ACC112 (cell line): ENCODE measurements around the gene UBE2F.

ENCODE experiments used
- H2AFZ ChIP-seq: fragments of 200-600 bp; sonication (generic); one replicate; pipeline ENCODE4 v1.6.0; 2017; ENCODE audit warnings: antibody characterized with exemption, low read length; ENCODE audit not compliant: unreplicated experiment
- H3K27ac ChIP-seq: fragments of 200-600 bp; sonication (generic); 2 replicates; pipeline ENCODE4 v1.5.1; 2014; ENCODE audit warnings: low read depth, mild to moderate bottlenecking, antibody characterized with exemption, low read length, moderate library complexity
- H3K27me3 ChIP-seq: fragments of 200-600 bp; sonication (generic); 2 replicates; pipeline ENCODE4 v1.6.1; 2014; ENCODE audit warnings: mild to moderate bottlenecking, antibody characterized with exemption, low read length, moderate library complexity, mixed read lengths; ENCODE audit not compliant: insufficient read depth
- H3K36me3 ChIP-seq: fragments of 200-600 bp; sonication (generic); 2 replicates; pipeline ENCODE4 v1.6.1; 2016; ENCODE audit warnings: mild to moderate bottlenecking, antibody characterized with exemption, low read length, moderate library complexity, mixed read lengths; ENCODE audit not compliant: insufficient read depth
- H3K4me1 ChIP-seq: fragments of 200-600 bp; sonication (generic); one replicate; pipeline ENCODE4 v1.6.1; 2016; ENCODE audit warnings: low read length, mixed read lengths; ENCODE audit not compliant: insufficient read depth, unreplicated experiment, control insufficient read depth
- H3K4me3 ChIP-seq: fragments of 200-600 bp; sonication (generic); 2 replicates; pipeline ENCODE4 v1.5.1; 2014; ENCODE audit warnings: mild to moderate bottlenecking, low read depth, low read length
- H3K79me2 ChIP-seq: fragments of 200-600 bp; sonication (generic); one replicate; pipeline ENCODE4 v1.6.0; 2016; ENCODE audit warnings: low read length; ENCODE audit not compliant: control insufficient read depth, unreplicated experiment, insufficient read depth

Gene UBE2F

DNA sequence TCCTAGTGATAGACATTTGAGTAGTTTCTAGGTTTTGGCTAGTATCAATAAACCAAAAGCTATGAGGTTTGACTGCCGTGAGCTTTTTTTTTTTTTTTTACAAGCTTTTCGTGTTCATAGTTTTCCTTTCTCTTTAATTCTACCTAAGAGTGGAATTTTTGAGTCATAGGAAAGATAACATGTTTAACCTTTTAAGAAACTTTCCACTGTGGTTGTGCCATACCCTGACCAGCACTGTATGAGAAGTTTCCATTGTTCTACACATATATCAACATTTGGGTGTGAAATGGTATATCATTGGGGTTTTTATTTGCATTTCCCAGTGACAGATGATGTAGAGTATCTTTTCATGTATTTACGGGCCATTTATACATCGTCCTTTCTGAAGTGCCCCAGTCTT lies 31.7 kb downstream of the UBE2F start:
- Histone ChIP-seq H3K27ac (no peak overlapping the region), H3K79me2 (peaks cover 5% of the 10 kb centered on the region), H3K36me3 (peaks cover 9% of the 10 kb centered on the region), H3K4me3 (no peak overlapping the region), H2AFZ (no peak overlapping the region), H3K4me1 (no peaks in the 10 kb centered on the region), H3K27me3 (no peaks in the 10 kb centered on the region)

DNA sequence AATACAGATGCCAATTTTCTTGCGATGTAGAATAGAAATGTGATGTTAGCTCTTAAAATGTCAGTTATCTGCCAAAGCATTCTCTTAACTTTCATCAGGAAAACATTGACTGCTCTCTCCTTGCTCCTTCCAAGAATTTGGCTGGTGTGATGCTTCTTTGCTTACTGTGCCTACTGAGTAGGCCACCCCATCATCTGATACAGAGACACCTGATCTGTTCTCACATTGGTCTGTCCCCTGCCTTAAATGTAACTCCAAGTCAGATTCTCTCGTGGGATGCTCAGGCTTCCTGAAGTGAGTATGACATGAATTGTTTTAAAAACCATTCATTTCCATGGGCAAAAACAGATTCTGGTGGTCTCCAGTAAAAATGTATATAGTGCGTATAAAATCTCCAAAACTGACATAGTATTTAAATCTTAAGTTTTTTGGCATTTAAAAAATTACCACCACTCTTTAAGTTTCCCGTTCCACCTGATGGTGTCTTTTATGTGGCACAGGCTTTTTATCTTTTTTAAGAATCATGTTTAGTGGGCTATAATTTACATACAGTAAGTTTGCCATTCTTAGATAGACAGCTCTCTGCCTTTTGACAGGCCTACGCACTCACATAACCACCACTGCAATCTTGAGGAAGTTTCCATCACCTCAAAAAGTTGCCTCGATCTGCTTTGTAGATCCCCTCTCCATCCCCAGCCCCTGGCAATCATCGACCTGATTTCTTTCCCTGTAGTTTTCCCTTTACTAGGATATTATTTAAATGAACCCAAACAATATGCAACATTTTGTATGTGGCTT lies 36.6 kb downstream of the UBE2F start:
- H3K27me3 ChIP-seq, result no peaks in the 10 kb centered on the region

DNA sequence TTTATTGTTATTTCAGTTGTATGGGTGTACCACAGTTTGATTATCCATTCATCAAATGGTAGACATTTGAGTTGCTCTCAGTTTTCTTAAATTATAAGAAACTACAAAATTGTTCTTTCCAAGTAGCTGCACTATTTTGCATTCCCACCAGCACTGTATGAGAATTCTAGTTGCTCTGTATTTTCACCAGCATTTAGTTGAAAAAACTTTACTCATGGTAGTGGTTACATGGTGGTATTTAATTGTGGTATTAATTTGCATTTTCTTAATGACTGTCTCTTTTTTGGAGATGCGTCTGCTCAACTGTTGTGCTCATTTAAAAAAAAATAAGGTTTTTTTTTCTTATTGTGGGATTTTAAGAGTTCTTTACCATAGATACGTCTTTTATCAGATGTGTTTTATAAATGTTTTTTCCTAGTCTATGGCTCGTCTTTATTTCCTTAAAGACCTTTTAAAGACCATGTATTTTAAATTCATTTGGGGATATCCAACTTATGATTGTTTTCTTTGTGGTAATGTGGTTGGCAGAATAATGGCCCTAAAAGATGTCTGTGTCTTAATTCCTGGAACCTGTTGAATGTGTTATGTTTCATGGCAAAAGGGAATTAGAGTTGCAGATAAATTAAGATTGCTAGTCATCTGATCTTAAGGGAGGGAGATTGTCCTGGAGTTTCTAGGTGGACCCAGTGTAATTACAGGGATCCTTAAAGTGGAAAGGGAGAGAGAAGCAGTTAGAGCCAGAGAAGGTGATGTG lies 37.4 kb downstream of the UBE2F start:
- Histone ChIP-seq H2AFZ (no peak overlapping the region), H3K4me3 (no peak overlapping the region), H3K36me3 (peaks cover 9% of the 10 kb centered on the region), H3K4me1 (no peaks in the 10 kb centered on the region), H3K79me2 (peaks cover 5% of the 10 kb centered on the region), H3K27ac (no peak overlapping the region), H3K27me3 (no peaks in the 10 kb centered on the region)

More for the DNA sequence above, 36.6 kb downstream of the UBE2F start:
- Histone ChIP-seq H2AFZ (no peak overlapping the region), H3K36me3 (peaks cover 15% of the 10 kb centered on the region), H3K4me1 (no peaks in the 10 kb centered on the region), H3K27ac (no peak overlapping the region), H3K79me2 (peaks cover 9% of the 10 kb centered on the region), H3K4me3 (no peak overlapping the region)

DNA sequence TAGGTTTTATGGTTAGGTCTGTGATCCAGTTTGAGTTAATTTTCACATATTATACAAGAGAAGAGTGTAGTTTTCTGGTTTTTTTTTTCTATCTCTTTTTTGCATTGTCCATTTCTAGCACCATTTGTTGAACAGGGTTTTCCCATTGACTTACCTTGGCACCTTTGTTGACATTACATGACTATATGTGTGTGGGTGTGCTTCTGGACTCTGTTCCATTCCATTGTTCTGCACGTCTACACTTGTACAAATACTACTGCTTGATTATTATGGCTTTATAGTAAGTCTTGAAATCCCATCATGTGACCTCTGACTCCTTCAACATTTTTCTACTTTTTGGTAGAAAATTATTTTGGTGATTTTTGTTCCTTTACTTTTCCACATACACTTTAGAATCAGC lies 38.7 kb downstream of the UBE2F start:
- no peak overlapping the region for H3K4me3 ChIP-seq
- no peaks in the 10 kb centered on the region for H3K27me3 ChIP-seq
- H3K4me1 ChIP-seq, result no peaks in the 10 kb centered on the region
- peaks cover 6% of the 10 kb centered on the region; the same call in 1 of the 2 replicates for H3K36me3 ChIP-seq
- peaks cover 5% of the 10 kb centered on the region for H3K79me2 ChIP-seq
- no peak overlapping the region for H3K27ac ChIP-seq
- H2AFZ ChIP-seq, result no peak overlapping the region

DNA sequence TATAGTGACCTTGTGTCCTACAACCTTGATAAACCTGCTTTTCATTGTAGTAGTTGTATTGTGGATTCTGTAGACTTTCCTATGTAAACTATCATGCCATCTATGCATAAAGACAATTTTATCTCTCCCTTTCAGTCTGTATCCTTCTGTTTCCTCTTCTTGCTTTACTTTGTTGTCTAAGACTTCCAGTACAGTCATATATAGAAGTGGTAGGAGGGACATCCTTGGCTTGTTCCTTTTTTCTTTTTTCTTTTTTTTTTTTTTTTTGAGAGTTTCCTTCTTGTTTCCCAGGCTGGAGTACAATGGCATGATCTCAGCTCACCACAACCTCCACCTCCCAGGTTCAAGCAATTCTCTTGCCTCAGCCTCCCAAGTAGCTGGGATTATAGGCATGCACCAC lies 39.7 kb downstream of the UBE2F start:
- peaks cover 6% of the 10 kb centered on the region; the same call in 1 of the 2 replicates for H3K36me3 ChIP-seq
- peaks cover 5% of the 10 kb centered on the region for H3K79me2 ChIP-seq

DNA sequence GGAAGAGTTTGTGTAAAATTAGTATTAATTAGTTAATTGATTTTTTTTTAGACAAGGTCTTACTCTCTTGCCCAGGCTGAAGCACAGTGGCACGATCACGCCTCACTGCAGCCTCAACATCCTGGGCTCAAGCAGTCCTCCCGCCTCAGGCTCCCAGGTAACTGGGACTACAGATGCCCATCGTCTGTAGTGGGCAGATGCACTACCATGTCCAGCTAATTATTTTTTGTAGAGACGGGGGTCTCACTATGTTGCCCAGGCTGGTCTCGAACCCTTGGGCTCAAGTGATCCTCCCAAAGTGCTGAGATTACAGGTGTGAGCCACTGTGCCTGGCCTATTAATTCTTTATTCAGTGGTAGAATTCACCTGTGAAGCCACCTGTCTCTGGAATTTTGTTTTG lies 41.1 kb downstream of the UBE2F start:
- Histone ChIP-seq H2AFZ (no peak overlapping the region), H3K4me3 (no peak overlapping the region), H3K27ac (no peak overlapping the region), H3K4me1 (no peaks in the 10 kb centered on the region), H3K79me2 (peaks cover 5% of the 10 kb centered on the region), H3K27me3 (no peaks in the 10 kb centered on the region), H3K36me3 (peaks cover 6% of the 10 kb centered on the region; the same call in 1 of the 2 replicates)

More for the DNA sequence above, 39.7 kb downstream of the UBE2F start:
- Histone ChIP-seq H3K4me1 (no peaks in the 10 kb centered on the region), H3K4me3 (no peak overlapping the region), H3K27ac (no peak overlapping the region), H2AFZ (no peak overlapping the region), H3K27me3 (no peaks in the 10 kb centered on the region)

DNA sequence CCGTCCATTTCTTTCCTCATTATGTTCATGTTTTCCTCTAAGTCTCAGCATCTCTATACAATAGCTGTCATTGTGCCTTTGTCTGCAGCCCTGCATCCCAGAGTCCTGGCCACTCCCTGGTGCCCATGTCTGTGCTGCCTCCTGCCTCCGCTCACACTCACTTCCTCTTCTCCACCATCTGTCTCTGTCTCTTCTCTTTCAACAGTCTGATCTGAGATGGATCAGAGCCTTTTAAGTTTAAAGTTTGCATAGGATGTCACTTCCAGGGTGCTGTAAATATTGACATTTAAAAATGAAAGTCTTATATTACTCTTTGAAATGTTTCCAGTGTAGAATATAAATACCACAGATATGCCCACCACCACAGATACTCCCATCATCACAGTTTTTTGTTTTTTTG lies 42.7 kb downstream of the UBE2F start:
- Histone ChIP-seq H3K4me1 (no peaks in the 10 kb centered on the region), H3K79me2 (peaks cover 5% of the 10 kb centered on the region), H3K27me3 (no peaks in the 10 kb centered on the region), H3K4me3 (no peak overlapping the region), H3K27ac (no peak overlapping the region), H3K36me3 (peaks cover 6% of the 10 kb centered on the region; the same call in 1 of the 2 replicates), H2AFZ (no peak overlapping the region)

DNA sequence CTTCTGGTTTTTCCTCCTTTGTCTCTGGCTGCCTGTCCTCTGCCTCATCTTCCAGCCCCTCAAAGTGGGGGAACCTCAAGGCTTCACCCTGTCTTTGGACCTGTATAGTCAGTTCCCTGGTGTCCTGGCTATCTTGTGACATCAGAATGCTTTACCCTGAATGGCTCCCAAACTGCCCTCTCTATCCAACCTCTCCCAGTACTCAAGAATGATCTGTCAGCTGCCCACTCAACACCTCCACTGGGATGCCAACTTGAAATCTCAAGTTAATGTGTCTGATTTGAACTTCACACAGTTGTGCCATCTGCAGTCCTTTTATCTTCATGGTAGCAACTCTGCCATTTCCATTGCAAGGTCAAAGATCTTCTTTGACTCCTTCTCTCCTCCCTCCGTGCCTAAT lies 43.8 kb downstream of the UBE2F start:
- Histone ChIP-seq H3K4me1 (no peaks in the 10 kb centered on the region), H3K4me3 (no peak overlapping the region), H2AFZ (no peak overlapping the region), H3K36me3 (peaks cover 6% of the 10 kb centered on the region; the same call in 1 of the 2 replicates), H3K27ac (no peak overlapping the region), H3K79me2 (peaks cover 4% of the 10 kb centered on the region), H3K27me3 (no peaks in the 10 kb centered on the region)

GRCh38 chr2:238013806-238014205 lies 47.0 kb downstream of the UBE2F start:
- Histone ChIP-seq H3K4me1 (no peaks in the 10 kb centered on the region), H3K36me3 (no peaks in the 10 kb centered on the region)

GRCh38 chr2:238015705-238016104 lies 48.9 kb downstream of the UBE2F start:
- no peak overlapping the region for H3K4me3 ChIP-seq
- no peak overlapping the region for H2AFZ ChIP-seq

More at GRCh38 chr2:238013806-238014205, 47.0 kb downstream of the UBE2F start:
- Histone ChIP-seq H3K79me2 (no peaks in the 10 kb centered on the region), H3K27ac (no peak overlapping the region), H3K27me3 (no peaks in the 10 kb centered on the region), H2AFZ (no peak overlapping the region), H3K4me3 (no peak overlapping the region)

More at GRCh38 chr2:238015705-238016104, 48.9 kb downstream of the UBE2F start:
- Histone ChIP-seq H3K4me1 (no peaks in the 10 kb centered on the region), H3K27me3 (no peaks in the 10 kb centered on the region), H3K79me2 (no peaks in the 10 kb centered on the region), H3K27ac (no peak overlapping the region), H3K36me3 (no peaks in the 10 kb centered on the region)
